GM21723 (cell line): ENCODE data around the gene TSTD2.
"Not testable (repeated sequence)": the region's sequence is repeated elsewhere in the genome, so short reads cannot be mapped to it uniquely, and the experiment has no call there.

ENCODE experiments used
- ATAC-seq: cut with Tn5 transposase; IDR thresholded peaks from one replicate; pipeline ENCODE4 v1.9.1; 2021; ENCODE audit warnings: mild to moderate bottlenecking, moderate library complexity; ENCODE audit not compliant: unreplicated experiment

TSTD2 gene

GRCh38 chr9:97593960-97594359 lies 39.2 kb downstream of the TSTD2 start:
- no peak for ATAC-seq

GRCh38 chr9:97592126-97592525 lies 41.0 kb downstream of the TSTD2 start:
- ATAC-seq, result no peak

GRCh38 chr9:97591535-97591934 lies 41.6 kb downstream of the TSTD2 start:
- ATAC-seq, result no peak

GRCh38 chr9:97586909-97587308 lies 46.3 kb downstream of the TSTD2 start:
- ATAC-seq, result not testable (repeated sequence)

GRCh38 chr9:97584778-97585177 lies 48.4 kb downstream of the TSTD2 start:
- not testable (repeated sequence) for ATAC-seq

GRCh38 chr9:97581590-97581989 lies 51.6 kb downstream of the TSTD2 start:
- not testable (repeated sequence) for ATAC-seq

- no peak for ATAC-seq
Measured at GRCh38 chr9:97579914-97580313, 53.3 kb downstream of the TSTD2 start.

GRCh38 chr9:97578846-97579245 lies 54.3 kb downstream of the TSTD2 start:
- ATAC-seq, result no peak

GRCh38 chr9:97577051-97577450 lies 56.1 kb downstream of the TSTD2 start:
- ATAC-seq, result no peak

GRCh38 chr9:97575673-97576200 lies 57.4 kb downstream of the TSTD2 start:
- no peak for ATAC-seq

- not testable (repeated sequence) for ATAC-seq
Measured at GRCh38 chr9:97574921-97575672, 58.1 kb downstream of the TSTD2 start.

GRCh38 chr9:97574101-97574571 lies 59.0 kb downstream of the TSTD2 start:
- ATAC-seq, result not testable (repeated sequence)

- no peak for ATAC-seq
Measured at GRCh38 chr9:97573482-97574073, 59.6 kb downstream of the TSTD2 start.

GRCh38 chr9:97572892-97573365 lies 60.2 kb downstream of the TSTD2 start:
- ATAC-seq, result no peak

- no peak for ATAC-seq
Measured at GRCh38 chr9:97572196-97572891, 60.8 kb downstream of the TSTD2 start.

GRCh38 chr9:97571664-97572063 lies 61.5 kb downstream of the TSTD2 start:
- no peak for ATAC-seq

GRCh38 chr9:97570899-97571298 lies 62.3 kb downstream of the TSTD2 start:
- ATAC-seq, result no peak

- no peak for ATAC-seq
Measured at GRCh38 chr9:97568461-97569275, 64.5 kb downstream of the TSTD2 start.

GRCh38 chr9:97567894-97568202 lies 65.3 kb downstream of the TSTD2 start:
- no peak for ATAC-seq

- no peak for ATAC-seq
Measured at GRCh38 chr9:97567182-97567893, 65.8 kb downstream of the TSTD2 start.
